Esophagus muscularis mucosa (tissue), 4 donors: Measurements from ENCODE around the gene LRIG2. TPM values are rescaled to one million over a fixed set of nuclear protein-coding genes. Genes with fewer than 3 reads are reported as not detected.

Experiments
- DNase-seq: peaks from one replicate; pipeline ENCODE4 v3.0.0-alpha.2; 2017; ENCODE audit errors: extremely low spot score
- H3K27ac ChIP-seq, 4 donors: fragments of 200-600 bp; sonication (generic); replicated peaks in 1 of 4; 1 replicate in 3 of 4; 2 replicates in 1 of 4; pipeline ENCODE4 v1.5.1; 2016 to 2019; ENCODE audit warnings: mild to moderate bottlenecking in 1 of 4
- H3K27me3 ChIP-seq, 4 donors: fragments of 200-600 bp; sonication (generic); one replicate each; pipeline versions ENCODE4 v1.5.1 to v1.6.0; 2016 to 2019
- H3K36me3 ChIP-seq, 4 donors: fragments of 200-600 bp; sonication (generic); one replicate each; pipeline ENCODE4 v1.5.1; 2016 to 2019
- H3K4me1 ChIP-seq, 4 donors: fragments of 200-600 bp; sonication (generic); one replicate each; pipeline ENCODE4 v1.5.1; 2016 to 2019
- H3K4me3 ChIP-seq, 4 donors: fragments of 200-600 bp; sonication (generic); 1 replicate in 2 of 4; 2 replicates in 2 of 4; pipeline ENCODE4 v1.5.1; 2016 to 2019; ENCODE audit warnings: mild to moderate bottlenecking in 4 of 4, moderate library complexity in 1 of 4
- H3K9me3 ChIP-seq, 4 donors: fragments of 200-600 bp; sonication (generic); 1 replicate in 3 of 4; 2 replicates in 1 of 4; pipeline ENCODE4 v1.5.1; 2016 to 2019
- CTCF ChIP-seq, 3 experiments: fragments of 200-600 bp in 2 of 3; fragments of 450-650 bp in 1 of 3; sonication (generic) in 2 of 3; IDR thresholded peaks; one replicate each; pipeline ENCODE4 v1.5.1; 2017 to 2019; ENCODE audit warnings: antibody characterized with exemption in 3 of 3, mild to moderate bottlenecking in 2 of 3, moderate library complexity in 1 of 3
- EP300 ChIP-seq: sonication (generic); formaldehyde crosslinking; IDR thresholded peaks from one replicate; pipeline ENCODE4 v1.6.1; 2017; ENCODE audit warnings: antibody characterized with exemption
- POLR2A ChIP-seq: fragments of 450-650 bp; IDR thresholded peaks from one replicate; pipeline ENCODE4 v1.6.1; 2017; ENCODE audit warnings: antibody characterized with exemption, moderate library complexity, mild to moderate bottlenecking, low read depth
- POLR2AphosphoS5 ChIP-seq, 2 donors: sonication (generic); formaldehyde crosslinking; IDR thresholded peaks; one replicate each; pipeline ENCODE4 v1.6.1; 2017; ENCODE audit warnings: antibody characterized with exemption in 2 of 2
- whole genome bisulfite sequencing: methylation state at CpG from one replicate; pipeline ENCODE4 v1.1.5; 2018; 5-methylcytosine and 5-hydroxymethylcytosine counted together
- intact Hi-C: fragments of 100-400 bp; cut with DNase I; formaldehyde crosslinking; loops from one replicate; pipeline ENCODE4 v1.15.1; 2023
- total RNA-seq, 4 donors: library from RNA; depleted of rRNA; stranded (reverse); fragments of >200 nt; gene quantifications; one replicate each; pipeline versions ENCODE4 v1.1.0 to v1.2.1, GENCODE V29; 2016

The LRIG2 gene
- total RNA-seq, 4 donors from 2014 or later, result 8.9 to 13.9 (median 11.3) TPM

DNA sequence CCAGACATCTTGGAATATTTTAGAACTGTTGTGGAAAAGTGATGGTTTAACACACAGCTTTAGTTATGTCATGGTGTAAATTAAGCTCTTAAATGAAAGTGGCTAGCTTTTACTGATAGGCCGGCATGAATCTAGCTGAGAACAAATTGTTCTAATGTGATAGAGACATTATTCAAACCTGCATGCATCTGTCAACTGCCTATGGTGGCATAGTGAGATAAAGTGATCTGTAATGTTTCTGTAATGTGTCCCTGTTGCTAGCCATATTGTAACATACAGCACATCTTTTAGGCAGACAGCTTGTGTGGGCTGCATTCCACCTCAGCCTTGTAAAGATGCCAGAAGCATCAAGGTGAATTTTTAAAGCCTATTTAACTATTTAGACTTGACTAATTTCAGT is 16.0 kb downstream of the LRIG2 start:
- no peaks in the 10 kb centered on the region for H3K9me3 ChIP-seq
- peaks cover 0 to 25% (median 9%) of the 10 kb centered on the region in 4 donors for H3K36me3 ChIP-seq
- intact Hi-C loops, result no loop called here
- 33% methylated on average over 1 of the region's 1 CpG for WGBS
- H3K4me1 ChIP-seq, result peaks cover 5 to 33% (median 24%) of the 10 kb centered on the region in 4 donors
- H3K27ac ChIP-seq, result peak overlapping the region; percentile 4 to 58 (median 52)
- no peak for TF ChIP-seq POLR2AphosphoS5 (IDR thresholded peaks at IDR 0.05)
- no peak for TF ChIP-seq POLR2A
- TF ChIP-seq CTCF (IDR thresholded peaks at IDR 0.05), result no peak
- no peak for DNase-seq
- no peaks in the 10 kb centered on the region for H3K27me3 ChIP-seq
- no peak overlapping the region for H3K4me3 ChIP-seq

DNA sequence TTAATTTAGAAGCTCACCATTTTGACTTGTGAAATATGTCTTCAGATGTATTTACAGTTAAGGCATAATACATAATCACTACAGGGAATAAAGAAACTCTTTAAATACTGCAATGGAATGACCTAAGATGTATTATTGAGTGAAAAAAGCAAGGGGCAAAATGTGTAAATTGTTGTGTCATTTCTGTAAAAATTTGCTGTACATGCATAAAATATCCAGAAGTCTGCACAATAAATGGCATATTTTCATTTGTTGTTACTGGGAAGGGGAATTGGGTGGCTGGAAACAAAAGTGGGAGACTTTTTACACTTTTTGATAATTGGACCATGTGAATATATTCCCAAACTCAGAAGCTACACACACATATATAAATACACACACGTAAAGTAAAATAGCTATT is 17.1 kb downstream of the LRIG2 start:
- TF ChIP-seq CTCF (IDR thresholded peaks at IDR 0.05), result no peak
- TF ChIP-seq POLR2A, result no peak
- no peak for TF ChIP-seq EP300
- TF ChIP-seq POLR2AphosphoS5 (IDR thresholded peaks at IDR 0.05), result no peak
- H3K27me3 ChIP-seq, result no peaks in the 10 kb centered on the region
- peaks cover 5 to 33% (median 24%) of the 10 kb centered on the region in 4 donors for H3K4me1 ChIP-seq
- intact Hi-C loops, result no loop called here
- DNase-seq, result no peak
- no peak overlapping the region for H3K4me3 ChIP-seq
- peak overlapping the region in 3 of 4 donors; percentile 50 to 58 (median 53) for H3K27ac ChIP-seq
- H3K9me3 ChIP-seq, result no peaks in the 10 kb centered on the region
- H3K36me3 ChIP-seq, result peaks cover 0 to 36% (median 15%) of the 10 kb centered on the region in 4 donors
- 88% methylated on average over 1 of the region's 1 CpG for WGBS

GRCh38 chr1:113091988-113092594 is 19.1 kb downstream of the LRIG2 start:
- DNase-seq, result no peak
- no peak for TF ChIP-seq POLR2A
- TF ChIP-seq POLR2AphosphoS5 (IDR thresholded peaks at IDR 0.05), result no peak
- Histone ChIP-seq H3K27ac (no peak overlapping the region), H3K36me3 (peaks cover 18 to 50% (median 32%) of the 10 kb centered on the region in 4 donors), H3K4me1 (peaks cover 5 to 31% (median 20%) of the 10 kb centered on the region in 4 donors), H3K9me3 (no peaks in the 10 kb centered on the region), H3K27me3 (no peaks in the 10 kb centered on the region), H3K4me3 (no peak overlapping the region)
- intact Hi-C loops, result no loop called here
- 59% methylated on average over 1 of the region's 1 CpG for WGBS

- Histone ChIP-seq H3K9me3 (no peaks in the 10 kb centered on the region), H3K4me1 (peaks cover 6 to 11% (median 7%) of the 10 kb centered on the region in 4 donors), H3K4me3 (no peak overlapping the region), H3K27ac (no peak overlapping the region), H3K27me3 (no peaks in the 10 kb centered on the region), H3K36me3 (peaks cover 29 to 74% (median 53%) of the 10 kb centered on the region in 4 donors)
- WGBS, result 96% methylated on average over 4 of the region's 4 CpGs
- intact Hi-C loops, result no loop called here
- TF ChIP-seq POLR2AphosphoS5 (IDR thresholded peaks at IDR 0.05) (no peak), EP300 (no peak), POLR2A (no peak), CTCF (IDR thresholded peaks at IDR 0.05) (no peak)
- no peak for DNase-seq
Measured at GRCh38 chr1:113094506-113094905, 21.5 kb downstream of the LRIG2 start.

DNA sequence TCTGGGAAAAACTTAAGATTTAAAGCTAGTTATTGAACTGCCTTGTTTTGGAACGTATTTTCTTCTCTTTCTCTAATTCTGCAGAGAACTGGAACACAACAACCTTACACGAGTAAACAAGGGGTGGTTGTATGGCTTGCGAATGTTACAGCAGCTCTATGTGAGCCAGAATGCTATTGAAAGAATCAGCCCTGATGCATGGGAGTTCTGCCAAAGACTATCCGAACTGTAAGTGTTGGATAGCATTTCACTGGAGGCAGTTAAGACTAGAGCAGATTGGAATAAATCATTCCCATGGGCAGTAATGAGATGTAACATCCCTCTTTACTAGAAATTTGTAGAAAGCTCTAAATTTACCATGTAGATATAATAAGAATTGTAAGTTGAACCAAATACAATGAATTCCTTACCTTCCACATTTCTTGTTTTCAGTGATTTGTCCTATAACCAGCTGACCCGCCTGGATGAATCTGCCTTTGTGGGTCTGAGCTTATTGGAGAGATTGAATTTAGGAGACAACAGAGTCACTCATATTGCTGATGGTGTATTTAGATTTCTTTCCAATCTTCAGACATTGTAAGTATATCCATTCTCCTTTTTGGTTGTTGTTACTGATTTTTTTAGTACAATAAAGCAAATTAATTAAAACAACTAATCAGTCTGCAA is 22.9 kb downstream of the LRIG2 start:
- TF ChIP-seq EP300 (no peak), POLR2AphosphoS5 (IDR thresholded peaks at IDR 0.05) (no peak), POLR2A (no peak), CTCF (IDR thresholded peaks at IDR 0.05) (no peak)
- no peaks in the 10 kb centered on the region for H3K9me3 ChIP-seq
- no peak overlapping the region for H3K4me3 ChIP-seq
- peaks cover 37 to 89% (median 67%) of the 10 kb centered on the region in 4 donors for H3K36me3 ChIP-seq
- intact Hi-C loops, result no loop called here
- 79% methylated on average over 5 of the region's 5 CpGs for WGBS
- no peak overlapping the region for H3K27ac ChIP-seq
- H3K27me3 ChIP-seq, result no peaks in the 10 kb centered on the region
- DNase-seq, result no peak
- H3K4me1 ChIP-seq, result peaks cover 0 to 7% (median 2%) of the 10 kb centered on the region in 4 donors
